T-helper 17 cell (primary cell): ENCODE data around the gene TMEM205. TPM values are rescaled to one million over a fixed set of nuclear protein-coding genes. Genes with fewer than 3 reads are reported as not detected.
A peak's percentile ranks its signal among the peaks of the same experiment; 100 is the strongest.
"Not testable (repeated sequence)": the region's sequence is repeated elsewhere in the genome, so short reads cannot be mapped to it uniquely, and the experiment has no call there.

Experiments used
- ATAC-seq: fragments of 150-1000 bp; cut with Tn5 transposase; 2 replicates; pipeline ENCODE4 v1.10.0; 2021; ENCODE audit warnings: mild to moderate bottlenecking, moderate library complexity
- DNase-seq, 3 donors: peaks; one replicate each; pipeline versions ENCODE4 v3.0.0 to v3.0.0-alpha.2; 2020 to 2021
- H3K9me3 ChIP-seq: one replicate; pipeline ENCODE4 v1.7.0; 2013; ENCODE audit warnings: low read length, mild to moderate bottlenecking; ENCODE audit not compliant: control insufficient read depth, poor library complexity, severe bottlenecking
- H3K27ac Mint-ChIP-seq: one replicate; pipeline ENCODE4 v1.8.0; 2022; ENCODE audit warnings: mild to moderate bottlenecking, moderate library complexity, mixed read lengths
- H3K27me3 Mint-ChIP-seq: one replicate; pipeline ENCODE4 v1.8.0; 2022; ENCODE audit warnings: mixed read lengths
- H3K36me3 Mint-ChIP-seq: one replicate; pipeline ENCODE4 v1.8.0; 2022; ENCODE audit warnings: low read depth, mixed read lengths
- H3K4me1 Mint-ChIP-seq: one replicate; pipeline ENCODE4 v1.8.0; 2022; ENCODE audit warnings: mild to moderate bottlenecking, mixed read lengths
- H3K4me3 Mint-ChIP-seq: one replicate; pipeline ENCODE4 v1.8.0; 2022; ENCODE audit warnings: mild to moderate bottlenecking, moderate library complexity, mixed read lengths
- total RNA-seq, 4 donors: library from RNA in 2 of 4; stranded (reverse) in 2 of 4; gene quantifications; one replicate each; pipeline ENCODE4 v1.2.3 and lab custom pipeline; 2022 to 2026

The TMEM205 gene
- total RNA-seq, 2 donors from 2014 or later = 15.3 to 21.9 TPM

DNA sequence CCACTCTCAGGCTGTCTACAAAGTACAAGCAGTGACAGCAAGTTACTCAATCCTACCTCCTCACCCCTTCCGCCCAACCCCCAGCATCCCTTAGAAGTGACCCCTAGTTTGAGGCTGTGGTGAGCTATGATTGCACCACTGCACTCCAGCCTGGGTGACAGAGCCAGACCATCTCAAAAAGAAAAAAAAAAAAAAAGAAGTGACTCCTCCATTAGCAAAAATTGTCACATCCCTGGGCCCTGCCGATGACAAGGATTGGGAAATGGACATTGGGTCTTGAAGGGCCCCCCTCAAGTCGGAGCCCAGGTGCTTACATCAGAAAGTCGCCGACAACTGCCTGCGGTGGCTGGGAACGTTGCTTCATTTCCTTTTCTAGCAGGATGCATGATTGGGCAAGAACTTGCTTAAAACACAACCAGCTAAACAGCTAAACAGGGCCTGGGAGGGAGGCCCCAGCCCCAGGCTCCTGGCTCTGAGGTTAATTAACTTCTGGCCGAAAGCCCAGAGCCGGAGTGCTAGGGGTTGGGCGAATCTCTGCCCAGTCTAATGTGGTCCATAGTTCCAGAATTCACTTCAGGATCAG, 21.9 kb downstream of the TMEM205 start:
- Mint-ChIP-seq H3K4me3 (peak overlapping the region; percentile 33), H3K4me1 (peaks cover 10% of the 10 kb centered on the region), H3K27me3 (peaks cover 14% of the 10 kb centered on the region), H3K27ac (peak overlapping the region; percentile 24), H3K36me3 (no peaks in the 10 kb centered on the region)
- DNase-seq (no peak), ATAC-seq (peak; percentile 54)
- H3K9me3 ChIP-seq = no peaks in the 10 kb centered on the region

DNA sequence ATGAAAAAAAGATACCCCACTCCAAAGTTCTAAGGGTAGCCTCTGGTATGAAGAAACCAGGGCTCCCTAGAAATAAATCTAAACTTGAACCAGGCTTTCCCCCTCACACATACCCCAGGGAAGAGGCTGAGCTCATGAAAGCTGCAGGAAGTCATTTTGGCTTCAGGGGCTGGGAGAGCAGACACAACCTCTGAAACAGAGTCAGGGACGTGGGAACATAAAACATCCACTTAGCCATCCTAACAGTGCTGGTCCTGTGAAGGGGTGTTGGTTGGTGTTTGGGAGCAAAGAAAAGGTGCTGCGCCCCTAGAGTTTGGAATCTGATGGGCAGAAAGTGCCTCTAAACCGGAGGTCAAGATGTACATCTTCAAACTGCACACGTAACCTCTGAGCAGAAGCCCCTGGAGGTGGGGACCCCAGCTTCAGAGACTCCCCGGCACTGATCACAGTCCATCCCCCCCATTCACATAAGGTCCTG, 22.4 kb downstream of the TMEM205 start:
- no peak for DNase-seq
- no peak overlapping the region for H3K27ac Mint-ChIP-seq

DNA sequence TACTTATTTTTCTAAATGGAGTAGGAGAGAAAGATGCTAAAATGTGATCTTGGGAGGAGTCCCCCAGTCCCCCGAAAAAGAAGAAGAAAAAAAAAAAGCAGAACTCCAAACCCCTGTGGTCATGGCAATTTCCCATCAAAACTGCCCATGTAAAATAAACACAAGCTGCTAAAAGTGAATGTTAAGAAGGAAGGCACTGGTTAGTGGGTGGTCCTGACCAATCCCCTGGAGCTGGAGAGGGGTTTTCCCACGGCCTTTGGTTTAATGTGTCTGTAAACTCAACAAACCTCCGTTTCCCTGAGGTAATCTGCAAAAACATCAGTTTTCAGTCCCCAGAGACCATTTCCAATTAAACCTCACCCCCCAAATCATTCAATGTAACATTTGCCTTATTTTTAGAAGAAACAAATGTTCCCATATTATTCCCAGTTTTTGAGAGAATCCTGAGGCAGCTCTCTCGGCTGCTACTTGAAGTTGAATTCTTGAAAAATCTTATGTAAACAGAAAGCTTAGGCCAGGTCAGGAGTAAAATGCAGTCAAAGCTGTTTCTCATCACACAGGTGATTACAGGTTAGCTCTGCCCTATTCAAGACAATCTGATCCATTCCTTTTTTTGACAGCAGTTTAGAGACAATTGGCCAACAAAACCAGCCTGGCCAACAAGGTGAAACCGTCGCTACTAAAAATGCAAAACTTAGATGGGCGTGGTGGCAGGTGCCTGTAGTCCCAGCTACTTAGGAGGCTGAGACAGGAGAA, 23.6 kb downstream of the TMEM205 start:
- peaks cover 24% of the 10 kb centered on the region for H3K27me3 Mint-ChIP-seq
- DNase-seq (no peak), ATAC-seq (no peak)
- no peak overlapping the region for H3K27ac Mint-ChIP-seq
- peaks cover 3% of the 10 kb centered on the region for H3K36me3 Mint-ChIP-seq
- no peak overlapping the region for H3K4me3 Mint-ChIP-seq
- no peaks in the 10 kb centered on the region for H3K9me3 ChIP-seq
- peaks cover 10% of the 10 kb centered on the region for H3K4me1 Mint-ChIP-seq

More for the DNA sequence above, 22.4 kb downstream of the TMEM205 start:
- Mint-ChIP-seq H3K4me3 (no peak overlapping the region), H3K4me1 (peaks cover 10% of the 10 kb centered on the region), H3K27me3 (peaks cover 17% of the 10 kb centered on the region), H3K36me3 (no peaks in the 10 kb centered on the region)
- ATAC-seq = no peak
- no peaks in the 10 kb centered on the region for H3K9me3 ChIP-seq

DNA sequence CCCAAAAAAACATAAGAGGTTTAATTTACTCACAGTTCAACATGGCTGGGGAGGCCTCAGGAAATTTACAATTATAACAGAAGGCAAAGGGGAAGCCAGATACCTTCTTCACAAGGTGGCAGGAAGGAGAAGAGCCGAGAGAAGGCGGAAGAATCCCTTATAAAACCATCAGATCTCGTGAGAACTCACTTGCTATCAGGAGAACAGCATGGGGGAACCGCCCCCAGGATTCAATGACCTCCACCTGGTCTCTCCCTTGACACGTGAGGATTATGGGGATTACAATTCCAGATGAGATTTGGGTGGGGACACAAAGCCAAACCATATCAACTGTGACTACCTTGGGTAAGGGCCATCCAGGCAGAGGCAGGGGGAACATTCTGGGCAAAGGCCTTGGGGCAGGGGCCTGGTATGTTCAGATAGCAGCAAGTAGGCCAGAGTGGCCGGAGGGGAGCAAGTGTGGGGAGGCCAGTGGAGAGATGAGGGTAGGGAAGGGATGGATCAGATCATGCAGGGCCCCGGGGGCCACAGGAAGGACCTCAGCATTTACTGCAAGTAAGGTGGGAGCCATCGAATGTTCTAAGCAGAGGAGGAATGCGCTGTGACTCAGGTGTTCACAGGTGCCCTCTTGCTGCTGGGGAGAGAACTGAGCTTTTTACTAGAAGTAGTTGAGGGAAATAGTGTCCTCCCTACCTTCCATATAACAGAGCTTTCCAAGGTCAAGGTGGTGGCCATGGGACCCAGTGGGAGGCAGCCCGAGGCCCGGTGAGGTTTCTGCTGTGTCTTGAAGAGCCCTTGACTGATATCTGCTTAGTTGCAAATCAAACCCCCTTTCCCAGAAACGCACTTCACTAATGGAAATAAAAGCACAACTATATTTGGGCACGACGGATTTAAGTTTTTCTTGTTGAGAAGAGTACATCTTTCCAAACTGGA, 24.6 kb downstream of the TMEM205 start:
- ATAC-seq = no peak

DNA sequence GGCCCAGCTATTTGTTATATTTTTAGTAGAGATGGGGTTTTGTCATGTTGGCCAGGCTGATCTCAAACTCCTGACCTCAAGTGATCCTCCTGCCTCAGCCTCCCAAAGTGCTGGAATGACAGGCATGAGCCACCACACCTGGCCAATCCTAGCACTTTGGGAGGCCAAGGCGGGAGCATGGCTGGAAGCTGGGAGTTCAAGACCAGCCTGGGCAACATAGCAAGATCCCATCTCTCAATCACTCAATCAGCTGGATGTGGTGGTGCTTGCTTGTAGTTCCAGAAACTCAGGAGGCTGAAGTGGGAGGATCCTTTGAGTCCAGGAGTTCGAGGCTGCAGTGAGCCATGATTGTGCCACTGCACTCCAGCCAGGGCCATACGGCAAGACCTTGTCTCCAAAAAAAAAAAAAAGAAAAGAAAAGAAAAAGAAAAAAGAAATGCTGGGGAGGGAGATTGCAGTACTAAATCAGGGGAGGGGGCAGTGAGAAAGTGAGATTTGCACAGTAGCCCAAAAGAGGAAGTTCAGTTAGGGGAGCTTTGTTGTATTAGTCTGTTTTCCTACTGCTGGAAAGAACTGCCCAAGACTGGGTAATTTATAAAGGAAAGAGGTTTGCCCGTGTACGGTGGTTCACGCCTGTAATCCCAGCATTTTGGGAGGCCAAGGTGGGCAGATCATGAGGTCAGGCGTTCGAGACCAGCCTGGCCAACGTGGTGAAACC, 25.6 kb downstream of the TMEM205 start:
- not testable (repeated sequence) for H3K4me3 Mint-ChIP-seq, ATAC-seq, H3K36me3 Mint-ChIP-seq, H3K27ac Mint-ChIP-seq, DNase-seq, H3K9me3 ChIP-seq
- H3K27me3 Mint-ChIP-seq = peaks cover 24% of the 10 kb centered on the region
- H3K4me1 Mint-ChIP-seq = peaks cover 12% of the 10 kb centered on the region

More for the DNA sequence above, 24.6 kb downstream of the TMEM205 start:
- Mint-ChIP-seq H3K27ac (peak overlapping the region; percentile 16), H3K4me3 (no peak overlapping the region), H3K27me3 (peaks cover 24% of the 10 kb centered on the region), H3K4me1 (peaks cover 12% of the 10 kb centered on the region), H3K36me3 (peaks cover 3% of the 10 kb centered on the region)
- no peak for DNase-seq
- no peaks in the 10 kb centered on the region for H3K9me3 ChIP-seq

DNA sequence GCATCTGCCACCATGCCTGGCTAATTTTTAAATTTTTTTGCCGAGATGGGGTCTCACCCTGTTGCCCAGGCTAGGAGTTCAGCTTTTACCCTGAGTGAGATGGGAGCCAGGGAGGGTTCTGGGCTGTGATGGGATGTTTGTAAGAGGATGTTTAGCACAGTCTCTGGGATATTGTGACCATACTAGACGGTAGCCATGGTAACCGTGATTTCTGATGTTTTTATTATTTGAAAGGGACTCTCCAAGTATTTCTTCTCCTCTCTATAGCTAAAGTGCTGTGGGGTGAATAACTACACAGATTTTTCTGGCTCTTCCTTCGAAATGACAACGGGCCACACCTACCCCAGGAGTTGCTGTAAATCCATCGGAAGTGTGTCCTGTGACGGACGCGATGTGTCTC, 39.7 kb downstream of the TMEM205 start:
- no peaks in the 10 kb centered on the region for H3K9me3 ChIP-seq

DNA sequence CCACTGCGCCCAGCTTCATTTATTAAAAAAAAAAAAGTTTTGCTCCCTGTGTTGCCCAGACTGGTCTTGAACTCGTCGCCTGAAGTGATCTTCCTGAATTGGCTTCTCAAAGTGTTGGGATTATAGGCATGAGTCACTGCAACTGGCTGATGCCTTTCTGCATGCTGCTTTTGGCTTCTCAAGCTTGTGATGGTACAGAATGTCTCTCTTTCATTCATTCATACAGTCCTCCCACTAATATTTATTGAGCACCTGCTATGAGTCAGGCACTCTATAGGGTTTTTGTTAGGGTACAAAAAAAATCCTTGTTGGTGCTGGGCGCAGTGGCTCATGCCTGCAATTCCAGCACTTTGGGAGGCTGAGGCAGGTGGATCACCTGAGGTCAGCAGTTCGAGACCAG, 41.1 kb downstream of the TMEM205 start:
- Mint-ChIP-seq H3K27ac (no peak overlapping the region), H3K4me3 (no peak overlapping the region), H3K4me1 (peaks cover 4% of the 10 kb centered on the region), H3K27me3 (peaks cover 25% of the 10 kb centered on the region), H3K36me3 (peaks cover 7% of the 10 kb centered on the region)
- ATAC-seq (no peak), DNase-seq (no peak)
- no peaks in the 10 kb centered on the region for H3K9me3 ChIP-seq

More for the DNA sequence above, 39.7 kb downstream of the TMEM205 start:
- H3K27ac Mint-ChIP-seq = no peak overlapping the region
- H3K27me3 Mint-ChIP-seq = peaks cover 22% of the 10 kb centered on the region
- no peak overlapping the region for H3K4me3 Mint-ChIP-seq
- peaks cover 4% of the 10 kb centered on the region for H3K4me1 Mint-ChIP-seq
- H3K36me3 Mint-ChIP-seq = peaks cover 8% of the 10 kb centered on the region
- ATAC-seq (no peak), DNase-seq (no peak)

DNA sequence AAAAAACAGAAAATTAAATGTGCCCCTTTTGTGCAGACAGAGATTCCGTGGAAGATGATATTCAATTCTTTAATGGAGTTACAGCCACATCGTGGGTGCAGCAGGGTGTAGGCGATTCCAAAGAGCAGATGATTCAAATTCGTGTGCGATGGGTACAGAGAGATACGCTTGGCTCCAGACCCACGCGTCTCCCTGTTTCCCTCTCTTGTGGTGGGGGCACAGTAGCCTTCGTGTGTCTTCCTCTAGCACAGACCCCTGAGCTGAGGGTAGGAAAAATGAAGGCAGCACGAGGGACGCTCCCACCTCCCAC, 45.3 kb downstream of the TMEM205 start:
- peaks cover 35% of the 10 kb centered on the region for H3K27me3 Mint-ChIP-seq
- DNase-seq = no peak
- ATAC-seq = no peak
- no peaks in the 10 kb centered on the region for H3K9me3 ChIP-seq
- no peak overlapping the region for H3K4me3 Mint-ChIP-seq
- no peak overlapping the region for H3K27ac Mint-ChIP-seq
- H3K36me3 Mint-ChIP-seq = peaks cover 3% of the 10 kb centered on the region
- H3K4me1 Mint-ChIP-seq = peaks cover 4% of the 10 kb centered on the region

DNA sequence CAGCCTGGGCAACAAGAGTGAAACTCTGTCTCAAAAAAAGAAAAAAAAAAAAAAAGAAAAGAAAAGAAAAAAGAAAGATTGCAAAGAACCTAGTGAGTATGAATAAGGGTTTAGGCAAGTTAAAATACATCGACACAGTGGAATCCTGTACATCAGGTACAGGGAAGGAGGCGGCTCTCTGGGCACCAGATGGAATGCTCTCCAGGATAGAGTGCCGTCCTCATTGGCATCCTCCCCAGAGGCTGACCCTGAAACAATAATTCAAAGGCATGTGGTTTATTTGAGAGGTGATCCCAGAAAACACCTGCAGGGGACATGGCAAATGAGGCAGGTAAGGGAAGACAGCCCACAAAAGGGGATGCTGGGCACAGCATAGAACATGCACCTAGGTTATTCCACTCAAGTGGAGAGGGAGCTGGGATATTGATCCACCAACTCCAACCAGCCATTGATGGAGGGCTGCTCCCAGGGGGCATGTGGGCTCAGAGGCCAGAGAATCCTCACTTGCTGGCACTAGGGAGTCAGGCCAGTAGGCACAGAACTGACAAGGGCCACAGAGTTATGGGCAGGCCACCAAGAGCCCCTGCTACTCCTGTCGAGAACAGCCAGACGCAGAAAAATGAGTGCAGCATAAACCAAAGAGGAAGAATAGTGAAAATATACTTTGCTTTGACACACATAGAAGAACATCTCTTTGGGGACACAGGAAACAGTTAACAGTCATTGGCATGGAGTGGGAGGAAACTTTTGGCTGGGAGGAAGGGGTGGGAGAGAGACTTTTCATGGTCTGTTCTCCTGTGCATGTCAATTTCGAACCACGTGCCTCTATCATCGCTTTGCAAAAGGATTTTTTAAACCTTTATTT, 45.9 kb downstream of the TMEM205 start:
- Mint-ChIP-seq H3K27ac (no peak overlapping the region), H3K4me3 (no peak overlapping the region), H3K27me3 (peaks cover 35% of the 10 kb centered on the region), H3K36me3 (peaks cover 3% of the 10 kb centered on the region), H3K4me1 (peaks cover 4% of the 10 kb centered on the region)
- H3K9me3 ChIP-seq = no peaks in the 10 kb centered on the region
- DNase-seq (no peak), ATAC-seq (no peak)

DNA sequence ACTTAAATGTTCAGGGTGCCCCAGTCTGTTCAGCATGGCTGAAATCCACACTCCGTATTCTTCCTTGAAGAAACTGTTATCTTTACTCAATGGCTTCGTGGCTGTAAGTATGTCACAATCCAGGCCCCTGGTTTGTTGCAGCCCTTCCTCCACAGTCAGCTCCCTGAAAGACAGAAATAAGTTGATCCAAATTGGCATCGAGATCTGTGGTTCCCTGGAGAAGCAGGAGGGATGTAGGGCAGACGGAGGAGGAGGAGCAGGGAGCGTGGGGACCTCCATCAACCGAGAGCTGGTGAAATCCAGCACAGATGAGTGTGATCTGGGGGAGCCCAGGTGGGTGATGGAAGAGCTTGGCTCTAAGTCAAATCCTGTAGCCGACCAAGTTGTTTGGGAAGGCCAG, 49.8 kb downstream of the TMEM205 start:
- DNase-seq = no peak
- Mint-ChIP-seq H3K4me3 (no peak overlapping the region), H3K36me3 (no peaks in the 10 kb centered on the region), H3K27ac (no peak overlapping the region), H3K27me3 (peaks cover 24% of the 10 kb centered on the region), H3K4me1 (peaks cover 6% of the 10 kb centered on the region)
- ATAC-seq = no peak
- no peaks in the 10 kb centered on the region for H3K9me3 ChIP-seq

DNA sequence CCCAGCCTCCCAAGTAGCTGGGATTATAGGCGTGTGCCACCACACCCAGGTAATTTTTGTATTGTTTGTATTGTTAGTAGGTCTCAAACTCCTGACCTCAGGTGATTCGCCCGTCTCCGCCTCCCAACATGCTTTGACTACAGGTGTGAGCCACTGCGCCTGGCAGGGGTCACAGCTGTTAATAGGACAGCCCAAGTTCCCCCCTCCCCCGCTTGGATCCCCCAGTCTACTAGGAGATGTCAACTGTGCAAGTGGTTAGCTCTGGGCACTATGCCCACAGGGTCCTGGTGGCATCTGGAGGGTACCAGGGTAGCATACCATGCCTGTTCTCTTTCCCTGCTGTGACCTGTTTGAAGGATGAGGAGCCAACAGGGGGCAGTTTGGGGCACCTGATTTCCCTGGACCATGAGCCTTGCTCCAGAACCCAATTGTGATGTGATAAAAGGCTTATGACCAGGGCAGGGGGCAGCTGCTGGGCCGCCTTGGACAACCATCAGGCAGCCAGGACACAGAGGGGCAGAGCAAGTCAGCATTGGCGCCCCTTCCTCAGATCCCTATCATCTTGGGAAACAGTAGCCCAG, 50.3 kb downstream of the TMEM205 start, which contains the start of gene TSPAN16:
Gene TSPAN16 (plus strand): TSS at position 496 of the 581 bp plus-strand sequence. CDS start 138 bp downstream, outside the sequence.
- ATAC-seq = no peak
- H3K27me3 Mint-ChIP-seq = peaks cover 24% of the 10 kb centered on the region

DNA sequence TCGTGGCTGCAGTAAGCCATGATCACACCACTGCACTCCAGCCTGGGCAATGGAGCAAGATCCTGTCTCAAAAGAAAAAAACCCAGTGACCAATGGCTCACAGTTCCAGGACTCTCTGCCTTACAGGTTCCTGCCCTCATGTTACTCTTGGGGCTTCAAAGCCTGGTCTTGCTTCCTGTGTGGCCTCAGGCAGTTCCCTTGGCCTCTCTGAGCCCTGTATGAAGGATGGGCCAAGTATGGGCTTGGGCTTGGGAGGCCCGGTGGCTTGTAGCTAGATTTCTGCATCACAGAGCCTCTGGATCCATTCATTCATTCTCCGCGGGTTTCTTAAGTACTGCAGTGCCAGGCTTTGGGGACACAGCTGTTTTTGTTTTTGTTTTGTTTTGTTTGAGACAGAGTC, 50.9 kb downstream of the TMEM205 start:
- H3K4me3 Mint-ChIP-seq = no peak overlapping the region
- DNase-seq = no peak

More for the DNA sequence above, 50.3 kb downstream of the TMEM205 start, which contains the start of gene TSPAN16:
- Mint-ChIP-seq H3K27ac (no peak within 1 kb of the TSS), H3K4me3 (no peak within 1 kb of the TSS), H3K4me1 (peaks cover 6% of the 10 kb centered on the region), H3K36me3 (no peaks in the 10 kb centered on the region)
- no peaks in the 10 kb centered on the region for H3K9me3 ChIP-seq
- DNase-seq = no peak

More for the DNA sequence above, 50.9 kb downstream of the TMEM205 start:
- Mint-ChIP-seq H3K4me1 (peaks cover 6% of the 10 kb centered on the region), H3K27ac (no peak overlapping the region), H3K27me3 (peaks cover 21% of the 10 kb centered on the region), H3K36me3 (no peaks in the 10 kb centered on the region)
- no peaks in the 10 kb centered on the region for H3K9me3 ChIP-seq
- ATAC-seq = no peak
